ENCODE results near the gene IRF4. TPM values are rescaled to one million over a fixed set of nuclear protein-coding genes. Genes with fewer than 3 reads are reported as not detected.

Gene IRF4
- total RNA-seq, 4 donors from 2014 or later, result 6.6 to 21.2 (median 8.8) TPM

GRCh38 chr6:399785-400534 lies 8.4 kb downstream of the IRF4 start:
- no peak for DNase-seq (ENCODE audit: low spot score in 2 of 2)
- 72% methylated on average over 11 of the region's 11 CpGs for WGBS, 2 donors
- TF ChIP-seq POLR2A (IDR thresholded peaks at IDR 0.05), result no peak
- no peak overlapping the region for H3K4me3 ChIP-seq (ENCODE audit: low read depth, poor library complexity, severe bottlenecking)
- intact Hi-C loops (cut with DNase I; ENCODE audit: low total_unique reads), result no loop called here

GRCh38 chr6:400815-401214 lies 9.3 kb downstream of the IRF4 start:
- no peak overlapping the region for H3K4me3 ChIP-seq (ENCODE audit: low read depth, poor library complexity, severe bottlenecking)
- intact Hi-C loops (cut with DNase I; ENCODE audit: low total_unique reads), result no loop called here
- TF ChIP-seq CTCF (IDR thresholded peaks at IDR 0.05) (no peak), POLR2A (IDR thresholded peaks at IDR 0.05) (no peak)
- 83 to 88% methylated on average over 6 of the region's 6 CpGs for WGBS, 2 donors
- no peak for DNase-seq (ENCODE audit: low spot score in 2 of 2)

- no peak overlapping the region for H3K4me3 ChIP-seq (ENCODE audit: low read depth, poor library complexity, severe bottlenecking)
- 85 to 90% methylated on average over 25 to 27 of the region's 27 CpGs for WGBS, 2 donors
- intact Hi-C loops (cut with DNase I; ENCODE audit: low total_unique reads), result no loop called here
- no peak for DNase-seq (ENCODE audit: low spot score in 2 of 2)
- no peak for TF ChIP-seq CTCF (IDR thresholded peaks at IDR 0.05)
- no peak for TF ChIP-seq POLR2A (IDR thresholded peaks at IDR 0.05)
Measured at GRCh38 chr6:401239-401993, 9.9 kb downstream of the IRF4 start.

- intact Hi-C loops (cut with DNase I; ENCODE audit: low total_unique reads), result no loop called here
Measured at GRCh38 chr6:401994-402640, 10.6 kb downstream of the IRF4 start.

GRCh38 chr6:402901-403658 lies 11.5 kb downstream of the IRF4 start:
- TF ChIP-seq POLR2A (IDR thresholded peaks at IDR 0.05), result no peak
- no peak for TF ChIP-seq CTCF (IDR thresholded peaks at IDR 0.05)
- WGBS, 2 donors, result 72 to 76% methylated on average over 17 of the region's 17 CpGs
- no peak for DNase-seq (ENCODE audit: low spot score in 2 of 2)
- intact Hi-C loops (cut with DNase I; ENCODE audit: low total_unique reads), result no loop called here
- H3K4me3 ChIP-seq (ENCODE audit: low read depth, poor library complexity, severe bottlenecking), result no peak overlapping the region

More at GRCh38 chr6:401994-402640, 10.6 kb downstream of the IRF4 start:
- no peak for TF ChIP-seq POLR2A (IDR thresholded peaks at IDR 0.05)
- 88 to 89% methylated on average over 14 of the region's 14 CpGs for WGBS, 2 donors
- DNase-seq (ENCODE audit: low spot score in 2 of 2), result no peak
- H3K4me3 ChIP-seq (ENCODE audit: low read depth, poor library complexity, severe bottlenecking), result no peak overlapping the region
